Ishikawa (cell line): Measurements from ENCODE around the gene APOL6.

Experiments used
- CEBPB ChIP-seq: IDR thresholded peaks from 2 replicates; pipeline ENCODE4 v1.6.1; 2012
- CREB1 ChIP-seq: IDR thresholded peaks from 2 replicates; pipeline ENCODE4 v1.6.1; 2012; ENCODE audit warnings: low read depth
- EGR1 ChIP-seq: IDR thresholded peaks from 2 replicates; pipeline ENCODE4 v1.6.1; 2012
- EP300 ChIP-seq: IDR thresholded peaks from 2 replicates; pipeline ENCODE4 v1.6.1; 2012; ENCODE audit warnings: borderline replicate concordance
- FOXM1 ChIP-seq: IDR thresholded peaks from 2 replicates; pipeline ENCODE4 v1.6.1; 2012; ENCODE audit warnings: low read depth, borderline replicate concordance
- MAX ChIP-seq: IDR thresholded peaks from 2 replicates; pipeline ENCODE4 v1.6.1; 2012
- NFIC ChIP-seq: IDR thresholded peaks from 2 replicates; pipeline ENCODE4 v1.6.1; 2012
- RAD21 ChIP-seq: IDR thresholded peaks from 2 replicates; pipeline ENCODE4 v1.6.1; 2012; ENCODE audit warnings: low read depth
- REST ChIP-seq: IDR thresholded peaks from 2 replicates; pipeline ENCODE4 v1.6.1; 2012; ENCODE audit warnings: low read depth, mild to moderate bottlenecking
- TAF1 ChIP-seq: IDR thresholded peaks from 2 replicates; pipeline ENCODE4 v1.6.1; 2012; ENCODE audit warnings: low read depth, mild to moderate bottlenecking
- TCF12 ChIP-seq: IDR thresholded peaks from 2 replicates; pipeline ENCODE4 v1.6.1; 2012; ENCODE audit warnings: low read depth
- TEAD4 ChIP-seq: IDR thresholded peaks from 2 replicates; pipeline ENCODE4 v1.6.1; 2012
- USF1 ChIP-seq: IDR thresholded peaks from 2 replicates; pipeline ENCODE4 v1.6.1; 2012
- YY1 ChIP-seq: IDR thresholded peaks from 2 replicates; pipeline ENCODE4 v1.6.1; 2012; ENCODE audit warnings: low read depth
- ZBTB7A ChIP-seq: IDR thresholded peaks from 2 replicates; pipeline ENCODE4 v1.6.1; 2012; ENCODE audit warnings: low read depth

Gene APOL6

GRCh38 chr22:35625763-35626432 lies 22.3 kb upstream of the APOL6 start:
- TF ChIP-seq TAF1, result no peak
- no peak for TF ChIP-seq USF1
- no peak for TF ChIP-seq YY1
- no peak for TF ChIP-seq FOXM1
- TF ChIP-seq CREB1, result no peak
- TF ChIP-seq TCF12, result no peak
- TF ChIP-seq TEAD4, result no peak

GRCh38 chr22:35627267-35628041 lies 20.8 kb upstream of the APOL6 start:
- TF ChIP-seq TCF12, result peak; percentile 33; the same call in 1 of the 2 replicates
- TF ChIP-seq CEBPB, result no peak
- peak; percentile 40; the same call in 1 of the 2 replicates for TF ChIP-seq EP300
- TF ChIP-seq USF1, result no peak
- TF ChIP-seq NFIC, result 0 out of 2 replicates have a peak, but pooled peaks have one; percentile 9
- TF ChIP-seq TAF1, result peak; percentile 45; the same call in 1 of the 2 replicates
- TF ChIP-seq MAX, result peak; percentile 49
- no peak for TF ChIP-seq ZBTB7A
- no peak for TF ChIP-seq REST
- TF ChIP-seq TEAD4, result peak; percentile 51
- TF ChIP-seq EGR1, result no peak
- no peak for TF ChIP-seq CREB1
- peak; percentile 91 for TF ChIP-seq RAD21
- TF ChIP-seq YY1, result no peak; the same call in 1 of the 2 replicates

GRCh38 chr22:35628732-35629131 lies 19.5 kb upstream of the APOL6 start:
- TF ChIP-seq REST (no peak), CREB1 (no peak), TCF12 (no peak), TAF1 (no peak), MAX (no peak), EP300 (no peak)

GRCh38 chr22:35629406-35630216 lies 18.6 kb upstream of the APOL6 start:
- TF ChIP-seq EP300 (peak; percentile 85; the same call in 1 of the 2 replicates), YY1 (no peak), REST (no peak), TCF12 (peak; percentile 85), USF1 (no peak), CEBPB (no peak), MAX (peak; percentile 71), TEAD4 (peak; percentile 97), FOXM1 (peak; percentile 73; the same call in 1 of the 2 replicates), CREB1 (no peak), RAD21 (no peak), ZBTB7A (peak; percentile 87), TAF1 (no peak), EGR1 (no peak), NFIC (peak; percentile 67)
